Measurements from ENCODE around the gene NUP85. TPM values are rescaled to one million over a fixed set of nuclear protein-coding genes. Genes with fewer than 3 reads are reported as not detected.

Gene NUP85
- total and polyA plus RNA-seq, 4 donors = 40.4 to 69.5 (median 46.1) TPM

- no peak for ATAC-seq (ENCODE audit: insufficient read depth, low FRiP score)
- WGBS, 2 donors = 26 to 43% methylated on average over 4 of the region's 4 CpGs
- Histone ChIP-seq H3K27ac (ENCODE audit: low read depth in 1 of 2, low read length in 1 of 2) (peak overlapping the region in 1 of 2 donors; percentile 27), H3K9me3 (ENCODE audit: control insufficient read depth in 4 of 4, insufficient read depth in 3 of 4, low read length in 3 of 4) (no peaks in the 10 kb centered on the region), H3K27me3 (ENCODE audit: control insufficient read depth in 3 of 3, insufficient read depth in 3 of 3, low read length in 2 of 3) (no peaks in the 10 kb centered on the region), H3K9ac (ENCODE audit: insufficient read depth in 1 of 2, low read length in 2 of 2) (no peak overlapping the region), H3K36me3 (ENCODE audit: control insufficient read depth in 4 of 4, insufficient read depth in 4 of 4, low read length in 4 of 4) (peaks cover 20 to 59% (median 48%) of the 10 kb centered on the region in 4 donors), H3K4me3 (no peak overlapping the region), H3K4me1 (ENCODE audit: control insufficient read depth in 5 of 5, insufficient read depth in 5 of 5, low read length in 5 of 5) (no peaks in the 10 kb centered on the region)
- no peak for TF ChIP-seq CTCF (IDR thresholded peaks at IDR 0.05; ENCODE audit: control extremely low read depth, extremely low read depth)
- DNase-seq = no peak
Measured at GRCh38 chr17:75228847-75229246, 23.4 kb downstream of the NUP85 start.

GRCh38 chr17:75231071-75231470 lies 25.6 kb downstream of the NUP85 start:
- no peaks in the 10 kb centered on the region for H3K4me1 ChIP-seq (ENCODE audit: control insufficient read depth in 5 of 5, insufficient read depth in 5 of 5, low read length in 5 of 5)
- H3K4me3 ChIP-seq = no peak overlapping the region
- DNase-seq = no peak
- WGBS, 2 donors = 91 to 97% methylated on average over 8 of the region's 8 CpGs
- peaks cover 34 to 59% (median 52%) of the 10 kb centered on the region in 4 donors for H3K36me3 ChIP-seq (ENCODE audit: control insufficient read depth in 4 of 4, insufficient read depth in 4 of 4, low read length in 4 of 4)
- H3K9me3 ChIP-seq (ENCODE audit: control insufficient read depth in 4 of 4, insufficient read depth in 3 of 4, low read length in 3 of 4) = no peaks in the 10 kb centered on the region
- no peak overlapping the region for H3K27ac ChIP-seq (ENCODE audit: low read depth in 1 of 2, low read length in 1 of 2)
- H3K27me3 ChIP-seq (ENCODE audit: control insufficient read depth in 3 of 3, insufficient read depth in 3 of 3, low read length in 2 of 3) = no peaks in the 10 kb centered on the region
- no peak for TF ChIP-seq CTCF (IDR thresholded peaks at IDR 0.05; ENCODE audit: control extremely low read depth, extremely low read depth)
- no peak for ATAC-seq (ENCODE audit: insufficient read depth, low FRiP score)
- H3K9ac ChIP-seq (ENCODE audit: insufficient read depth in 1 of 2, low read length in 2 of 2) = no peak overlapping the region

- H3K9ac ChIP-seq (ENCODE audit: insufficient read depth in 1 of 2, low read length in 2 of 2) = no peak overlapping the region
- no peaks in the 10 kb centered on the region for H3K27me3 ChIP-seq (ENCODE audit: control insufficient read depth in 3 of 3, insufficient read depth in 3 of 3, low read length in 2 of 3)
- ATAC-seq (ENCODE audit: insufficient read depth, low FRiP score) (no peak), DNase-seq (no peak)
- peaks cover 38 to 56% (median 53%) of the 10 kb centered on the region in 4 donors for H3K36me3 ChIP-seq (ENCODE audit: control insufficient read depth in 4 of 4, insufficient read depth in 4 of 4, low read length in 4 of 4)
- no peak for TF ChIP-seq CTCF (IDR thresholded peaks at IDR 0.05; ENCODE audit: control extremely low read depth, extremely low read depth)
- no peak overlapping the region for H3K27ac ChIP-seq (ENCODE audit: low read depth in 1 of 2, low read length in 1 of 2)
- no peaks in the 10 kb centered on the region for H3K4me1 ChIP-seq (ENCODE audit: control insufficient read depth in 5 of 5, insufficient read depth in 5 of 5, low read length in 5 of 5)
- 94% methylated on average over 18 of the region's 18 CpGs for WGBS, 2 donors
- no peak overlapping the region for H3K4me3 ChIP-seq
- no peaks in the 10 kb centered on the region for H3K9me3 ChIP-seq (ENCODE audit: control insufficient read depth in 4 of 4, insufficient read depth in 3 of 4, low read length in 3 of 4)
Measured at GRCh38 chr17:75231741-75232464, 26.4 kb downstream of the NUP85 start.

Data from lung (tissue), 12 donors.